NCI-H1092 treated with DMSO at 0.1 percent for 48 hours (cell line): ENCODE results near the gene KIAA1755.

Experiments used
- DNase-seq: peaks from one replicate; lab custom pipeline; 2025; lab: John Stamatoyannopoulos, UW

KIAA1755 gene, protein sequence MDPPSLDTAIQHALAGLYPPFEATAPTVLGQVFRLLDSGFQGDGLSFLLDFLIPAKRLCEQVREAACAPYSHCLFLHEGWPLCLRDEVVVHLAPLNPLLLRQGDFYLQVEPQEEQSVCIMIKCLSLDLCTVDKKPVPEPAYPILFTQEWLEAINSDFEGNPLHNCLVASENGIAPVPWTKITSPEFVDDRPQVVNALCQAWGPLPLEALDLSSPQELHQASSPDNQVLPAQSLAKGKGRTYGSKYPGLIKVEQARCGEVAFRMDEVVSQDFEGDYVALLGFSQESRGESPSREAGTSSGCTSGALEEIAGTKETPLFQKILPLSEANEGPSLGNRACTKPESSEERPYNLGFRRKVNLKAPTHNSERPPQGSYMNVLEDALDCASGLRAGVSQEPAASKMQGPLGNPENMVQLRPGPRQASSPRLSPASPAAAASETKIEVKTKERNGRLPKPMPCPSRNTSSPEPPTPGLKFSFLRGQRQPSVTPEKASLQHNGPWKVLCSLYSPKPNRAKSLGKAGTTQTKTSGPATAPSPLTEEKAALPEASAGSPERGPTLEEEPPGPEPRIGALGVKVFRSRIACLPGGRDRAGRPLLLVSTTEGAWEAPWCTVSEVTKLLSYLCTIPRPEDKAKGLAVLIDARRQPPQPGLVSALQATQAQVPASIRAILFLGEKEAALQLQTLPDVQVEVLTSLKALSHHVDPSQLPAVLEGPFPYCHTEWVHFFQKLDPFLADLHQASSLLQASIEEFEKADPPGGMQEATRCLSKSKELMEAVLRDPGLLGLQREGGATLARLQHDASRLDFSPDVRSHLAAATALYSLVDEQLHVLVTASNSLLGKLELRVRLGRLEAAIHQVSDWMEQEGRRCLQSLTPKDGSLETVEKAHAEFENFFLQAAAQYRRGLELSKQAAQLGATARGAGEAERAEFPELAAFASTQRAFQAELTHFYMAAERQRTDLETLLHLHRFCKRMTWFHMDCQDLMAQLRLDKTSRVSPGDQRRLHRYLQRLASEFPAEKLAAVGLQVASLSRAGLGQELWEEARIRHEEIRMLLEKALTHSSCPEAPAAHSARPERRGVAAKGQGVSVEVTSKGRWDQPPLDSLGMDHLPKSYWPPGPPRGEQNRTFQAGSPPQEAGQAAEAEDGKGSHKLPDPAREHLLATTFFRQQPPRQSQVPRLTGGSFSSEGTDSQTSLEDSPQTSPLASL

DNA sequence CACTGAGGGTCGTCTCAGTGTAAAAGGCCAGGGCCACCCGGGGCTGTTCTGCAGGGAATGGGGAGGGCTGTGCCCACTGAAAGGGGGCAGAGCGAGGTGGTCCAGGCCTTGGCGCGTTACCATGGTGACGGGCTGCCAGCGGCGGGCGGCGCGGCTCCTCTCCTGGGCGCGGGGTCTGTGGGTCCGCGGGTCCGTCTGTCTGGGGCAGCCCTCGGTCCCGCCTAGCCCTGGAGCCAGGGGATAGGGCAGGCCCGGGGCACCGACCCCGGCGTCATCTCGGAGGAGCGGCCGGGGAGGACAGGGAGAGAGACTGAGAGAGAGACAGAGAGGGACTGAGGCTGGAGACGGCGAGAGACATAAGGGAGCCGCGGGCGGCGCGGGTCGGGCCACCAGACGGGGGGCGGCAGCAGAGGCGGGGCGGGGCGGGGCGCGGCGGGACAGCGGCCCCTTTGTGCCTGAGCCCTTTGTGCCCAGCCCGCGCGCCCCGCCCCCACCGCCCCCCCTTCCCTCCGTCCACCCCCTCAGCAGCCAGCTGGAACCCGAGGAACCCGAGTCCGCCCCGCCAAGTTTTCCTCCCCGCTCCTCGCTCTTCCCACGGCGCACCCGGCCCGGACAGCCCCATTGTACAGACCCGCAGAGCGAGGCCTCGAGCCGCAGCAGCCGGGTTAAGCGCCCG, at the start of gene KIAA1755:
KIAA1755 (minus strand) TSS at position 358 of the 676 bp plus-strand sequence; CDS start at position 123, 235 bp downstream.
- no peak for DNase-seq

GRCh38 chr20:38308447-38308846, 47.9 kb upstream of the KIAA1755 start:
- no peak for DNase-seq

- no peak for DNase-seq
These were observed 47.5 kb upstream of the KIAA1755 start for GRCh38 chr20:38308047-38308438.

- DNase-seq = no peak
These were observed 47.0 kb upstream of the KIAA1755 start for GRCh38 chr20:38307371-38308046.

DNA sequence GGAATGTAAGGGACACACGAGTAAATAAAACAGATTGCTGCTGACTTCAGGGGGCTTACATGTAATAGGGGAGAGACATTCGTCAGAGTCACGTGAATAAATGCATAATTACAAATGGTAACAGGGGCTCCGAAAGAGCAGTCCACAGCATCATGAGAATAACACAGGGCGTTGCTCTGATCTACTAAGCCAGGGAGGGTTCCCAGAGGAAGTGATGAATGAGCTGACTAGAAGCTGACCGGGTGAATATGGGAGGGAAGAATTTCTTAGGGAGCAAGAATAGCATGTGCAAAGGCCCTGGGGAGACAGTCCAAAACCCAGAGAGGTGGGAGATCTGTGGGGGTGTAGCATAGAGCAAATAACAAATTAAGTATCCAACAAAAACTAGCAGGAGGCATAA, 45.8 kb upstream of the KIAA1755 start:
- DNase-seq = no peak

- DNase-seq = no peak
These were observed 45.0 kb upstream of the KIAA1755 start for GRCh38 chr20:38305541-38305940.

DNA sequence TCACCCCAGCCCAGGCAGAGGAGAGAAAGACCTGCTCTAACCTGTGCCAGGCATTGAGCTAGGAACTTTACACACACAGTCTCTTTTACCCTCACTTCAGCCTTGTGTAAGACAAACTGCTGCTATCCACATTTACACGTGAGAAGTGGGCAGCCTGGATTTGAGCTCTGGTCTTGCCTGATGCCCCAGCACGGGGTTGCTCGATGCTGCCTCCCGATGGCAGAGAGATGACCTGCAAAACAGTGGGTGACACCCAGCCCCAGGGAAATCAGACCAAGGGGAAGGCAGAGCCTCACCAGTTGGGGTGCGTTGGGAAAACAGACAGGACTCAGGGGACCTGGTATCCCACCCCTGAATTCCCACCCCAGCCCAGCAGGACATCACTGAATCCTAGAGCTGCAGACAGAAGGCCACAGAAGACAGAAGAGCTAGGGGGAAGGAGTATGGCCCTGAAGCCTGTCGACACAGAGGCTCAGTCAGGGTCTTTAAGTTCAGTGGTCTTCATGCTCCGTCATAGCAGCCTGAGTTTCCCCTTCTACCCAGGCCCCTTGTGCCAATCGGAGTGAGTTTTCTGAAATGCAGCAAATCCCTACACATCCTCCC, 44.4 kb upstream of the KIAA1755 start:
- no peak for DNase-seq

GRCh38 chr20:38303908-38304379, 43.4 kb upstream of the KIAA1755 start, which contains the start of gene BPI:
TSS of gene BPI (plus strand) at chr20:38304156. CDS start at chr20:38304224, 68 bp downstream.
- no peak for DNase-seq

DNA sequence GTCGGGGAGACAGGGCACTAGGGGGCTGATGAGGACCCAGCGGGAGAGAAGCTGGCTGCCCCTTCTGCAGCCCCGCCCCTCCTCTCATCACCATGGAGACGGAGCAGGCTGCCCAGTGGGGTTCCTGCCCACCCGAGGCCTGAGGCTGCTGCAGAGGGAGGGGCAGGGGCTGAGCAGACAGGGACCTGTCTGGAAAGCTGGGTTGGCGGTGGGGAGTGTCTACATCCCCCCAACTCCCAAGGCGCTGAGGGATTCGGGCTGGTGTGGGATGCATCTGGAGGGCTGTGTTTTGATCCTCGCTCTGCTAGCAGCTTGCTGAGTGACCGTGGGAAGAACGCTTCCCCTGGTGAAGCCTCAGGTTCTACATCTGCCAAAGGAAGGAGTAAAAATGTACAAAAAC, 42.3 kb upstream of the KIAA1755 start:
- no peak for DNase-seq

DNA sequence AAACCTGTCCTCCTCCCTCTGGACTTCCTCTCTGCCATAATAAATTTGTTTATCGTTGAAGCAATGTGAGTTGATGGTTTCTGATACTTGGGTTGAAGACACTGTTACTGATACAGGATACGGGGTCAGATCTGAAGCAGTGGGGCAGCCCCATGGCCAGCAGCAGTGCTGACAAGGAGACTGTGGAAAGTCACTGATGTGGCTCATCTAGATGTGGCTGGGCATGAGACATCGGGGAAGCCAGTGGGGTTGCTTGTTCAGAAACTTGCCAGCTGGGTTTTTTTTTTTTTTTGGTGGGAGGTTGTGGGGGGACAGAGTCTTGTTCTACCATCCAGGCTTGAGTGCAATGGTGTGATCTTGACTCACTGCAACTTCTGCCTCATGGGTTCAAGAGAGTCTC, 40.8 kb upstream of the KIAA1755 start:
- DNase-seq = no peak

GRCh38 chr20:38300438-38300837, 39.9 kb upstream of the KIAA1755 start:
- DNase-seq = no peak

GRCh38 chr20:38299963-38300362, 39.4 kb upstream of the KIAA1755 start:
- DNase-seq = no peak

GRCh38 chr20:38298768-38299288, 38.3 kb upstream of the KIAA1755 start:
- no peak for DNase-seq

DNA sequence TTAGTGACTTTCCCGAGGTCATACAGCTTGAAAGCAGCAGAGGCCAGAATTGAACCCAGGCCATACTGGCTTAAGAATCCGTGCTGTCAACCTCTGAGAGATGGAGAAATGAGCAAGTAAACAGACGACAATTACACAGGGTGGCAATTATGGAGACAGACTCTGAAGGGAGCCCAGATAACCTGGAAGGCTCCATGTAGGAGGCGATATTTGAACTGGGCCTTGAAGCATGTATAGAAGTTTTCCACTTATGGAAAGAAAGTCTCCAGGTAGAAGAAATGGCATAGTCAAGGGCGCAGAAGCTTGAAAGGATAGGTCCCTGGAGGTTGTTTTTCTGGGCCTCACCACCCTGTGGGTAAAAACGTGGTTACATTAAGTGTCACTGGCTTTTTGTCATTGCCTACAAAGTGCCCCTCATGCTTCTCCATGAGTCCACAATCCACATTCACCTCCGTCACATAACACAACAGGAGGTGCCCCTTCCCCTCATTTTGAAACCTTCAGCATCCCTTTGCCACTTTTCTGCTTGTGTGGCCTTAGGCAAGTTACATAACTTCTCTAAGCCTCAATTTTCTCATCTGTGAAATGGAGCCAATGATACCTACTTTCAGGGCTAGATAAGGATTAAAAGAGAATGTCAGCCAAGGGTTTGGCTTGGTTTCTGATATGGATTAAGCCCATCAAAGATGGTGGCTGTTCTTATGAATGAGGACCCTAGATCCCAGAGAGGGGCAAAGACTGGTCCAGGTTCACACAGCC, 37.6 kb upstream of the KIAA1755 start:
- DNase-seq = no peak

- DNase-seq = no peak
These were observed 35.9 kb upstream of the KIAA1755 start for GRCh38 chr20:38296433-38296832.

- no peak for DNase-seq
These were observed 35.3 kb upstream of the KIAA1755 start for GRCh38 chr20:38295811-38296210.

GRCh38 chr20:38294076-38294591, 33.6 kb upstream of the KIAA1755 start:
- DNase-seq = no peak

GRCh38 chr20:38293491-38294065, 33.0 kb upstream of the KIAA1755 start:
- no peak for DNase-seq

DNA sequence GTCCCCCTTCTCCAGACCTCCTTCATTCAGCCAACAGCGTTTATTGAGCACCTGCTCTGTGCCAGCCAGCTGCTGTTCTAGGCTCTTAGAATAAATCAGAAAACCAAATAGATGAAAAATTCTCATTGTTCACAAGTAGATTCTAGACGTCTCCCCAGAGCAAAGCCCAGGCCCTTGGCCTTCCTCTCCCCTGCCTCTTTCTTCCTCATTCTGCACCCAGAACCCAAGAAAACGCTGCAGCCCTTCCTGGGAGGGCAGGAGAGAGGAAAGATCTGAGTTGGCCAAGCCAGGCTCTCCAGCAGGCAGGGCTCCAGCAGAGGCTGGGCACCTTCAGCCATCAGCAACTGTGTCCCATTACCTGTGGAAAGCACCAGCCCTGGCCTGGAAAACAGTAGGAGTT, 31.4 kb upstream of the KIAA1755 start:
- DNase-seq = no peak
